Fibroblast of skin of right biceps (primary cell): ENCODE results near the gene COX4I1.

Experiments used
- DNase-seq: peaks from one replicate; pipeline ENCODE4 v3.0.0-alpha.2; 2013

The COX4I1 gene

GRCh38 chr16:85768199-85768598 is 31.3 kb upstream of the COX4I1 start:
- no peak for DNase-seq

GRCh38 chr16:85770741-85771140 is 28.8 kb upstream of the COX4I1 start:
- DNase-seq = no peak

DNA sequence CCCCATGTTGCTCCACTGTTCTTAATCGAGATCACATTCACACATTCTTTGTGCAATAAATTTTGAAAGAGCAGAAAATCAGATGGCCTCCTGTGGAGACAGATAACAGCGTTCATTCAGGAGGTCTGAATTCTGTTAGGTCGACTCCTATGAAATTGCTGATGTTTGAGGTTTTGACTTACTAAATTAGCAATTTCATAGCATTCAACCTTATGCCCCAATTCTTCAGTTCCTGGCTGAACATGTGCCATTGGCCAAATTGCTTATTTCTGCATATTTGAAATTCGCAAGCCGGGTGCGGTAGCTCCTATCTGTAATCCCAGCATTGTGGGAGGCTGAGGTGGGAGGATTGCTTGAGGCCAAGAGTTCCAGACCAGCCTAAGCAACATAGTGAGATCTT is 26.5 kb upstream of the COX4I1 start:
- no peak for DNase-seq

- DNase-seq = no peak
These were observed 25.4 kb upstream of the COX4I1 start for GRCh38 chr16:85774136-85774535.

- no peak for DNase-seq
These were observed 24.7 kb upstream of the COX4I1 start for GRCh38 chr16:85774811-85775210.

GRCh38 chr16:85777583-85778310 is 21.7 kb upstream of the COX4I1 start:
- peak; percentile 49 for DNase-seq

DNA sequence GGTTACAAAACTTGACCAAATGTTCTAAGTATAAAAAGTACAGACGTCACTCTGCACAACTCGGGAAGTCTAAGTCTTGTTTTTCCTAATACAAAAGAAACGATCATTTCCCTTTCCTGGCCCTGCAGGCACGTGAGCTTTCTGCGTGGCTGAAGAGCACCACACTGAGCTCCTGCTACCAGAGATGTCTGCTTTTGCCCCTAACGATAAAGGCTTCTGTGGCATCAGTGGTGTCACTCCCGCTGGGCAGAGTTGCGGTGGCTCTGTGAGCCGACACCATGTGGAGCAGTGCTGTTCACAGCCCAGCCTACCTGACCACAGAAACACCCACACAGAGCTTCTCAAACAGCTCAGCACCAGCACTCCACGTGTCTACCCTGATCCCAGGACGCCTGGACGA is 20.6 kb upstream of the COX4I1 start:
- DNase-seq = no peak

DNA sequence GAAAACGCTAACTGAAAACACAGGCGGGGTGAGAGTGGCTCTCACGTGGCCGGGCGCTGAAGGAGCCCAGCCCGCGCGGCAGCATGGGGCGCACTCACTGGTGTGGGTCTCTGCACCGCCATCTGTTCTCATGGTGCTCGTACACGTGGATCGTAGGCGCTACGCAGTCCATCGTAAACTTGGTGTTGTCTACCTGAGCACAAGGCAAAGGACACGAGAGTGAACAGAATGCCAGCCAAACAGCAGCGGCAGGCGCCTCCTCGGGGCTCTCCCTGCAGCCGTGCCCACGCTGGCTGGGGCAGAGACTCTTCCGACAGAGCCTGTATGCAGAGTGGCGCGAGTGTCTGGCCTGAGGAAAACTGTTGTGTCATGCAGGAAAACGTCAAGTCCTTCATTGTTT is 19.2 kb upstream of the COX4I1 start:
- DNase-seq = no peak

GRCh38 chr16:85781156-85781555 is 18.3 kb upstream of the COX4I1 start:
- DNase-seq = no peak

- DNase-seq = no peak
These were observed 17.7 kb upstream of the COX4I1 start for GRCh38 chr16:85781695-85782370.

DNA sequence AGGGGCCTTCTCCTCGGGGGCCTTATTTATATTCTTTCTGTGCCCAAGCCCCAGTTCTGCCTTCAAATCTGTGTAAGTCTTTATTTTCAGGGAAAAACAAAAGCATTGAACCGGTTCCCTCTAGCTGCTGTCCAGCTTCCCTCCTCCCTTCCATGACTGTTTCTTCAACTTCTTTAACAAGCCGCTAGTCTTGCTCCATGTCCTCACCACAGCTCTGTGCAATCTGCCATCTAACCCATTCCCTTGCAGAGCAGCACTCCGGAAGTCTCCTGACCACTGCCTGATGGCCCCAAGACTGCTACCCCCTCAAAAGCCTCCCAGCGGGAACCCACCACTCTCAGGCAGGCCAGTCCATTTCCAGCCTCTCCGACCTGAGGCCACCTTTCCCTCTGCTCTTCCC is 17.0 kb upstream of the COX4I1 start:
- no peak for DNase-seq

DNA sequence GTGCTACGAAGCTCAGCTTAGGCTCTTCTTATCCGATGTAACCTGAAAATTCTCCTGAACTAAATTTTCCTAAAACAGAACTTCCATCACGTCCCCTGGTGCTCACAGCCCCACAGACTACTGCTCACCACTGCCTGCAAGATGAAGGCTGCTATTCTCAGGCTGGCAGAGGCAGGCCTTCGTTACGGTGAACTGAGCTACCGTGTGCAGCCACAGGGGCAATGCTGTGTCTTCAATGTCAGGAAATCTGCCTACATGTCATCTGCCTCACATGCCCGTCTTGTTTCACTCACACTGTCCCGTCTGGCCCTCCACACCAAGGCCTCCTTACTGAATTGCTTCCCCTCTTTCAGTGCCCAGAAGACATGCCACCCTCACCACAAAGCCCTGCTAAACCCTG is 16.1 kb upstream of the COX4I1 start:
- DNase-seq = no peak

DNA sequence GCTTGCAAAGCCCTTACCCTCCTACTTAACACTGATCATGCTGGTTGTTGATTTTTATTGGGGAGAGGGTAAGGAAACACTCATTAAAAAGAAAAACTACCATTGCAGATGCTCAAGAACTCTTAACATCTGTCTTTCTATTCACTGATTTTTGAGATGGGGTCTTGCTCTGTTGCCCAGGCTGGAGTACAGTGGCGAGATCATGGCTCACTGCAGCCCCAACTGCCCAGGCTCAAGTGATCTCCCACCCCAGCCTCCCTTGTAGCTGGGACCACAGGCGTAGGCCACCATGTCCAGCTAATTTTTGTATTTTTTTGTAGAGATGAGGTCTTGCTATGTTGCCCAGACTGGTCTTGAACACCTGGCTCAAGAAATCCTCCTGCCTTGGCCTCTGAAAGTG is 14.7 kb upstream of the COX4I1 start:
- DNase-seq = no peak

DNA sequence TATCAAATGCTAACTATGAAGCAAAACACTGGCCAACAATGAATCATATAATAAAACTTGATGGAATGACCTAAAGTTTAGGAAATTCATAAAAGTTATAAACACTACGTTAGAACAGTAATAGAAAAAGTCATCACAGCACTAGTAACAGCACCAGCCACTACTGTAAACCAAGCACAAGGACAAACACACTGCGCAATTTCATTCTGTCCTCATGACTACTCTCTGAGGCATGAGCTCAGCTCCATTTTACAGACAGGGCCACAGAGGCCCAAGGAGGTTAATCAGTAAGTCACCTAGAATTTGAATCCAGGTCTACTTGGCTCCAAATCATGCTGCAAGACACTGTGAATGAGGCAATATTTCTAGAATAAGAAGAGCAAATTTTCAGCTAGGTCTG is 13.6 kb upstream of the COX4I1 start:
- DNase-seq = no peak

GRCh38 chr16:85788819-85789218 is 10.7 kb upstream of the COX4I1 start:
- DNase-seq = no peak

- no peak for DNase-seq
These were observed 9.7 kb upstream of the COX4I1 start for GRCh38 chr16:85789773-85790172.

DNA sequence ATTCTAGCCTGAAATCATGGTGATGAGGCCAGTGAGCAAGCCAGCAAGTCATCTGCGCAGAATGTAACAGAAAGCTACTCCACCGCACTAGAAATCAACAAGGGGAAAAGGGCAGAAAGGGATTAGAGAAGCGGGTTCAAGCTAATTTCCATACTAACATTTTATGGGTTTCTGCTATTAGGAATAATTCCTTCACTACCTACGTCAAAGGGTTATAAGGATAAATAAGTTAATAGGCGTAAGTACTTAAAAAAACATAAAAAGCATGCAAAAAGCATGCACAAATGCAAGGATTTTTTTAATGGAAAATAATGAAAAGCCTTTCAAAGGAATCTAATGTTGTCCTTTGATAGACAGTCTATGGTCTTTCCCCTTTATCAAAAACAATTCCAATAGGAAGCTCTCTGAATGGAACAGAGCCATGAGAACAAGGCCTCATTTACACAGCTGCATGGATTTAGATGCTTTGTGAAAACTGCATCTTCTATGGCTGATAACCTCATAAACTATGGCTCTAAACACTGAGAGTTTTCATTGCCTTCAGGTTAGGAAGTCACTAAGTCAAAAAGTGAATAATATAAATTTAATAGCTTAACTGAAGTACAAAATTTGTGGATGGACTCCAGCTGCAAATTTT is 5.7 kb upstream of the COX4I1 start:
- no peak for DNase-seq

DNA sequence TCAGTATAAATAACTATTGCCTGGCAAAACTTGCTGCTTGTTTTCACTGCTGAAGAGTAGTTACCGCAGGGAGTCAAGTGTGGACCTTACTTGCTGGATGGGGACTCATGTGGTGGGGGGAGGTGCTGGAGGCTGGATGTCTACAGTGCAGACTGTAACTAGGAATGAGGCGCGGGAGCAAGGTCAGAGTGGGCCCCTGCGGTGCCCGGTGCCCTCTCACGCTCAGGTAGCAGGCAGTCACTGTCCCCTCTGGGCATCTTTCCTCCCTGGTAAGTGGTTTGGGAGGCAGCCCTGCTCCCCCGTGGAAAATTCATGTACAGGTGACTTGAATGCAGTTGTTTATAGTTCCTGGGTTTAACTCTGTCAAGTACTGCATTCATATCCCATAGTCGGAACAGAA is 4.8 kb upstream of the COX4I1 start:
- DNase-seq = no peak

DNA sequence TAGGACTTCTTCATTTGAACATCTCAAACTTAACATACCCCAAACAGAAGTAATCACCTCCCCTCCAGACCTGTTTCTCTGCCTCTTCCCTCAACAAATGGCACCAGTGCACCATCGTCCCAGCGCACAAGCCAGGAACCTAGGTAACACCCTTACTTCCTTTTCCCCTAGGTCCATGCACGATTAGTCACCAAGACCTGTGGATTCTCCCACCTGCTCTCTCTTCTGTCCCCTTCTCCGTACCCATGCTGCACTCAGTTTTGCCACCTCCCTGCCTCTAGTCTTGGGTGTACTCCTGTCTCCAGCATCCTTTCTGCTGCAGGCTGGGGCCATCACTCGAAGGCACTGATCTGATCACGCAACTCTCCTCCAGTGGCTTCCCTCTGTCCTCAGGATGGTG is 3.3 kb upstream of the COX4I1 start:
- no peak for DNase-seq

DNA sequence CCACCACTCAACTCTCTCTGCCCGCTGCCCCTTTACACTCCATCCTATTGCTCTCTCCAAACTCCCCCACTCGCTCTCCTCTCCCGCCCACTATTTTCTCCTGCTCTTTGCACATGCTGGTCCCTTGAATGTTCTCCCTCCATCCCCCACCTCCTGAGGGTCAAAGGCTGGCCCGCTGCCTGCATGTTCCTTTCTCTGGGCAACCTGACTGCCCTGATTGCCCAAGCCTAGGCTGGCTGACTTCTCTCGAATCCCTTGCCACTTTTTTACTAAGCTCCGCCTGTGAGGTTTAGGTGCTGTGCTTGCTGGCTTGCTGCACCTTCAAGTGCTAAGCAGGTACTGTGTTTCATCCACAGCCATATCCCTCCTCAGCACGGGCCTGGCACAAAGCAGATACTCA is 2.9 kb upstream of the COX4I1 start:
- no peak for DNase-seq

DNA sequence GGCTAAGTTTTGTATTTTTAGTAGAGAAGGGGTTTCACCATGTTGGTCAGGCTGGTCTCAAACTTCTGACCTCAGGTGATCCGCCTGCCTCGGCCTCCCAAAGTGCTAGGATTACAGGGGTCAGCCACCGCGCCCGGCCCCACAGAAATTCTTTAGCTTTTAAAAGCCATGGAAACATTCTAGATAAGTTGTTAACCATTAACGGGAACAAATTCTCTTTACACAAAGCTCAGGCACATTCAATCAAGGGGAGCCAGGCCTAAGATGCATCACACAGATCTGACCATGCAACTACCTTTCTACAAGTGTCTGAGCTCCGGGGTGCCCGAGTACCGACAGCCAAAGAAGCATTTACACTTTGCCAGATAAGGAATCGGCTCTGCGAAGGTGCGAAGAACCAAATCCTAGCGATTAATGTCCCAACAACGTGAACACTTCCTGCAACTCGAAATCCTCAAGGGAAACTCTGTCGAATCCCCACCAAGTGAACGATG is 1.2 kb upstream of the COX4I1 start:
- DNase-seq = no peak

DNA sequence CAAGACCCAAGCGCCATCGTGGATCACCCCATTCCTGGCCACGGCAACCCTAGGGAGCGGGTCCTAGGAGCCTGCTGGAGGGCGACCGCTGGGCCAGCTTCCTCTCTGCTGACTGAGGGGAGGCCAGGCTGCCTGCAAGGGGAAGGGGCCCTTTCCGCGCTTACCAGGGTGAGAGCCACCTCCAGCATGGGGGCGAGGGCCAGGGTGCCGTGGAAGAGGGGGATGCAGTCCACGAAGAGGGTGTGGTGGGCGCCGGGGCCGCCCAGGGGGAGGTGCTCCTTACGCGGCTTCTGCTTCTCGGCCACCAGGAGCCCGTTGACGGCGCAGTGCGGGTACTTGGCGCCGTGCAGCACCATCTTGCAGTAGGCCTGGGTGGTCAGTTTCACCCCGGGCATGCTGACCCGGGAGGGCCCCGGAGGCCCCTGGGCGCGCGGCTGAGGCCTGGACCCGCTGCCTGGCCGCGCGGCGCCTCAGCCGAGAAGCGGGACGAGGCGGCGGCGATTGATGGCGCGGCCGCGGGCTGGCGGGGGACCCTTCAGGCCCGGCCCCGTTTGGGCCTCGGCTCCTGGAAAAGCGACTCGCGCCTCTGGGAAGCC is 496 bp upstream of the COX4I1 start:
- DNase-seq = peak; percentile 17

GRCh38 chr16:85800321-85800669 is 800 bp downstream of the COX4I1 start:
- peak; percentile 31 for DNase-seq

DNA sequence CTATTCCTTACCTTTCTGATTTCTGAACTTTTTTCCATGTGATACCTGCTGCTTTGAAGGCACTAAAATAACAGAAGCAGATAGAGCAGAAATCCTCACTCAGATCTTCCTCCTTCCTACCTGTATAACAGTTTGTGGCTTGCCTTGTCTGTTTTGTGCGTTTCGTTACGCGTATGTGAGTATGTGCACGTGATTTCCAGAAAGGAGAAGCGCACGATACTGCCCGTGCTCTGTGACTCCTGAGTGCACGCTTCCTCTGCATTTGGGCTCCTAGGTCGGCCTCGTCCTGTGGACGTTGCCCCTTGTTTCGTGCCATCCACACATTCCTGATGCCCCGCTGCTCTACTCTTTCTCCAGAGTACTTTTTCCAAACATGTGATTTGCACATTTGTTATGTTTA is 4.1 kb downstream of the COX4I1 start:
- DNase-seq = no peak
